Measurements from ENCODE around the gene MEF2A.
"Not testable (repeated sequence)": the region's sequence is repeated elsewhere in the genome, so short reads cannot be mapped to it uniquely, and the experiment has no call there.

The MEF2A gene

DNA sequence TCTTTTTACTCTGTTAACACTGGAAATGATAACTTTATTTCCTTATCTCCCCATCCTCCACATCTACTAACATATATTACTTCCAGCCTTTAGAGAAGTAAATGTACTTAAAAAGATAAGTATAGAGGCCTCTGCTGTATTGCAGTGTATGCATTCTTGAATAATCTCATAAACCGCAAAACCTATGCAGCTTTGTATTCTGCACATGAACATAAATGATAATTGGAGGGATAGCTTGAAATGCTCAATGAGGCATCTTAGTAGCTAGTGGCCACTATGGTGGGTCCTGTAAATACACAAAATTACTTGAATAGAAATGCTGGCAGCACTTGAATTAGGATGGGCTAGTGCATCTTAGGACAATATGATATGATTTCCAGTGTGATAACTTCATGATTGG, 90.4 kb downstream of the MEF2A start:
- DNase-seq, result peak; percentile 30

DNA sequence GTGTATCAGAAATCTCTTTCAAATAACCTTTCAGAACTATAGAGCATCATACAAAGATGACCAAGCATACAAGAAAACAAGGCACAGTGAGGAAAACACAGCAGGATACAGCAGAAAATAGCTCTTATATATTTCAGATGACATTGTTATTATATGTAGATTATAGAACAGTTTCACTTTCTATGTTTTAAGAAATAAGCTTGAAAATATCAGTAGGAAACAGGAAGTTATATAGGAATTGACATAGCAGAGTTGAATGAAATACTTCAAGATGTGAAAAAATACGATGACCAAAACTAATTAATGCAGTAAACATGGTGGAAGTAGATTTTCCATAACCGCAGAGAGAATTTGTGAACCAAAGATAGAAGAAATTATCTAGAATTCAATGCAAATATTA, 92.2 kb downstream of the MEF2A start:
- no peak for DNase-seq

GRCh38 chr15:99662903-99663302, 97.1 kb downstream of the MEF2A start:
- no peak for DNase-seq

- not testable (repeated sequence) for DNase-seq
Observed at GRCh38 chr15:99666073-99666472, 100.3 kb downstream of the MEF2A start.

DNA sequence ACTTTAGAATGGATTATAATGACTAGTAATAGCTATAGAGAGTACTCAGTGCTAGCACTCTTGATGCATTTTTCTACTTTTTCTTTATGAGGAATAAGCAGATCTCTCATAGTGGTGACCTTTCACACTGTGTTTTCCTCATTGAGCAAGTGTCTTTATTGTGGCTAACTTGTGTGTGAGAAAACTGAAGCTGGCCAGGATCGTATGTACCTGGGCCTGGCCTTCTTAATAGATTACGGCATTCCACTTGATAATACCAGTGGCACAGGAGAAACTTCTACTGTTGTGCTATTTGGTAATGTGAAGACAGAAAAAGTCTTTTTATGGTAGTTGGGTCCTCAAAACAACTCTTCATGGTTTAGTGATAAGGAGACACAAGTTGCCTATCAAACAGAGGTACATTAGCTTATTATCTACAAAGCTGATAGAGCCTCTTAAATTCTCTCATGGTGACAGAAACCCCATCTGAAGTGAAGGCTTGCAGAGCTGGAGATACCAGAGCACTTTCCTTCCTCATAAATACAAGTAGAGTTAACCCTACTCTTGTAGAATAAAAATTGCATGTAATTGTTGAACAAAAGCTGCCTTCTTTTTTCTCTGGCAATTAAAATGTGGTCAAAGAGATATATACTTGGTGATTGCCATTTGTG, 102.9 kb downstream of the MEF2A start:
- DNase-seq, result no peak

GRCh38 chr15:99669250-99669649, 103.5 kb downstream of the MEF2A start:
- no peak for DNase-seq

- no peak for DNase-seq
Observed at GRCh38 chr15:99671926-99672635, 106.3 kb downstream of the MEF2A start.

DNA sequence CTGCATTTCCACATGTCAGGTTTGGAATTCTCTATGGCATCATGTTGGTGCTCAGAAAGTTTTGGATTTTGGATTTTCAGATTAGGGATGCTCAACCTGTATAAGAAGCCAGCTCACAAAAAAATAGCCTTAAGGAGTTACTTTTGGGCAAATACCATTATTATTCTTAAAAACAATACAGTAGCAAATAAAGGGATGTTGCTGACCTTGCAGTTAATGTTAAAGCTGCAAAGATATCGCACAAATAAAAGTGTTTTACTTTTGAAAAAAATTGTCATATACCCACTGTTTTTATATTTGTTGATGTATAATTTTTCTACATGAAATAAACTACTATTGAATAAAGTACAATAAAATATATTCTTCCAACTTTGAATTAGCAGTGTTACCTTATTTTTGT, 107.3 kb downstream of the MEF2A start:
- no peak for DNase-seq

GRCh38 chr15:99674279-99674678, 108.5 kb downstream of the MEF2A start:
- no peak for DNase-seq

DNA sequence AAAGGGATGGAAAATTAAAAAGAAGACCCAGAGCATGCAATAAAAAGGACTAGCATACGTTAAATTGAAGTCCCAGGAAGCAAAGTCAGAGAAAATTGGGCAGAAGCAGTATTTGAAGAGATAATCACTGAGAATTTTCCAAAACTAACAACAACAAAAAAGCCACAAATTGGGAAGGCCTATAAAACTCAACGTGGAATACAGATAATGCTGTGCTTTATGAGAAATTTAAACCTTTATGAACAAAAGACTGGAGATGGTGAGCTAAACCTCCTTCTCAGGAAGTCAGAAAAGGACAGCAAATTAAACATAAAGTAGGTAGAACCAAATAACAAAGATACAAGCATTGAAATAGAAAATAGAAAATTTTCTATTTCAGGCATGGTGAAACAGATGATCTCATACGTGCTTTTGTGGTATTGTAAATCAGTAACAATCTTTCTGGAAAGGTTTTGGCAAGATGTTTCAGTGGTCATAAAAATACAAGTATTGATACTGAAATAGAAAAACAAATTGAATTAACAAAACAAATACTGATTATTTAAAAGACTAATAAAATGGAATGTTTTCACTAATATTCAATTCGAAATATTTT, 111.9 kb downstream of the MEF2A start:
- DNase-seq, result no peak

DNA sequence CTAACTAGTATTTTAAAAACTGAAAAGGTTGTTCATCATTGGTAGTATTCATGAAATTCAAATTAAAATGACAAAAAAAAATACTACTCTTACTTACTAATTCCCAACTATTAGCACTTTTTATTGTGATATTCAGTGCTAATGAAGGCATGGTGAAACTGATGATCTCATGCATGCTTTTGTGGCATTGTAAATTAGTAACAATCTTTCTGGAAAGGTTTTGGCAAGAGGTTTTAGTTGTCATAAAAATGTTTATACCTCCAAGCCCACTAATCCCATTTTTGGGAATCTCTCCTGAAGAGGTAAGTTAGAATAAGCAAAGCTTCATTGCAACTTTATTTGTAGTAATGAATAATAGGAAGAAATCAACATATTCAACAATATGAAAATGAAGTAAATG, 114.5 kb downstream of the MEF2A start:
- DNase-seq, result no peak

- DNase-seq, result no peak
Observed at GRCh38 chr15:99681990-99682389, 116.2 kb downstream of the MEF2A start.

- DNase-seq, result peak; percentile 26
Observed at GRCh38 chr15:99682455-99682854, 116.7 kb downstream of the MEF2A start.

DNA sequence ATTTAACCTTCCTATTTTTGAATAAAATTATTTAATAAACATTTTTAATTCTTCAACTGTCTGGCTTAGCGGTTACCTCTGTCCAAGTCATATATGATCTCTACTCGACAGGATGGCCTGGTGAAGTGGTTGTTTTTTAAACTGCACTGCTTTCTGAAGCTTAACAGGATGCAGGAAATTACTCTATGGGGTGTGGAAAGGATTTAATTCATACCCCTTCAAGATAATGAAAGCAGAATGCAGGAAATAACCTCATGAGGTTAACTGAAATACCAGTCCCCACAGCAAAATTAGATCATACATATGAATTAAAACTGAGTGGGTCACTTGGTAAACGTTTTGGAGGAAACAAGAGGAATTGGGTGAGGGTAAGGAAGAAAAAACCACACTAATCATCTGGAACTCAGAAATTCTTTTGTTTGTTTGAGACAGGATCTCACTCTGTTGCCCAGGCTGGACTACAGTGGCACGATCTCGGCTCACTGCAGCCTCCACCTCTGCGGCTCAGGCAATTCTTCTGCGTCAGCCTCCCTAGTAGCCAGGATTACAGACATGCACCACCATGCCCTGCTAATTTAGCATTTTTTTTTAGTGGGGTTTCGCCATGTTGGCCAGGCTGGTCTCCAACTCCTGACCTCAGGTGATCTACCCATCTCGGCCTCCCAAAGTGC, 117.4 kb downstream of the MEF2A start:
- DNase-seq, result no peak

DNA sequence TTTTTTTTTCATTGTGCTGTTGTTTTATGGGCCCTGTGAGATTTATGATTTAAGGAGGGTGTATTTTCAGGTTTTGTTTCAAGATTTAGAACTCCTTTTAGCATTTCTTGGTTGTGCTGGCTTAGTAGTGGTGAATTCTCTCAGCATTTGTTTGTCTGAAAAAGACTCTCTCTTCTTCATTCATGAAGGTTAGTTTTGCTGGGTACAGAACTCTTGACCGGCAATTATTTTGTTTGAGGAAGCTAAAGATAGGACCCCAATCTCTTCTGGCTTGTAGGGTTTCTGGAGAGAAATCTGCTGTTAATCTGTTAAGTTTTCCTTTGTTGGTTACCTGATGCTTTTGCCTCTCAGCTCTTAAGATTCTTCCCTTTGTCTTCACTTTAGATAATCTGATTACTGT, 120.5 kb downstream of the MEF2A start:
- DNase-seq, result no peak

DNA sequence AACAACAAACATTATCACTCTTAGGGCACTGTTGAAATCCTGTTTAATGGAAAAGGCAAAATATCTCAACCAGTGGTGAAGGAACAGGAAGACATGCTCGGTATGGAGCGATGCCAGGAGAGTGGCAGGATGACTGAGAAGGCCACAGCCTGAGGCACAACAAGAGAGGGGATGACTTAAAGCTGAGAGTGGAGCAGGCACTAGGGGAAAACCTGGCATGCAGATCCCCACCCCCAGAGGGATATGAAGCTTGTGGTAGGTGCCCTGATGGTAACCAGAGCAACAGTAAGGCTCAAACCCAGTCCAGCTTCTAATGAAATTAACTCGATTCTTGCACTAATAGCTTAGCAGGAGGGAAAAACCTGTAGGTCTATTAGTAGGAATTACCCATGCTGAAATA, 127.0 kb downstream of the MEF2A start:
- DNase-seq, result no peak

- DNase-seq, result no peak
Observed at GRCh38 chr15:99696096-99696495, 130.3 kb downstream of the MEF2A start.

- DNase-seq, result peak; percentile 83
Observed at GRCh38 chr15:99702895-99703602, 137.3 kb downstream of the MEF2A start.

GRCh38 chr15:99703603-99704443, 138.0 kb downstream of the MEF2A start:
- DNase-seq, result peak; percentile 95

GRCh38 chr15:99704444-99704838, 138.7 kb downstream of the MEF2A start:
- DNase-seq, result peak; percentile 94

- no peak for DNase-seq
Observed at GRCh38 chr15:99706557-99707303, 140.9 kb downstream of the MEF2A start.
